ENCODE results near the gene PCDH1.
"Not testable (repeated sequence)": the region's sequence is repeated elsewhere in the genome, so short reads cannot be mapped to it uniquely, and the experiment has no call there.

The PCDH1 gene

DNA sequence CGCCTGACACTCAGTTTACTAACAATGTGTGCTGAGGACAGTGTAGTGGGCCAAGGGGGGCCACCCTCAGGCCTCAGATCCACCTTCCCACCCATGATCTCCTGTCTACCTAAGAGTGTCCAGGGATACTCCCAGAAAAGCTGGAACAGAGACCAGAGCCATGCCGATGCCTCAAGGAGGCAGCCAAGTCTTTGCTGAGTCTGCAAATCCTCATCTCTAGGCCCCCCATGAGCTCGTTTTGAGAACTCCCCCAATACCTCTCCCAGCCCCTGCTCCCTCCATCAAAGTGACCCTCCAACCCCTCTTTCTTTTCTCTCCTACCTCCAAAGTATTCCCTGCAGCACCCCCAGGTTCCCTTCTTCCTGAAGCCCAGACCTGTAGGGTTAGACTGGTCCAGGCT lies 53.5 kb downstream of the PCDH1 start:
- ATAC-seq (replicated peaks; ENCODE audit: extremely low read depth, poor library complexity, severe bottlenecking) (no peak), DNase-seq (ENCODE audit: low spot score in 2 of 2) (no peak)
- Mint-ChIP-seq H3K4me3 (no peak overlapping the region), H3K9me3 (no peaks in the 10 kb centered on the region), H3K27ac (ENCODE audit: low read depth) (no peak overlapping the region), H3K4me1 (no peaks in the 10 kb centered on the region), H3K27me3 (peaks cover 28% of the 10 kb centered on the region), H3K36me3 (ENCODE audit: insufficient read depth) (no peaks in the 10 kb centered on the region)

DNA sequence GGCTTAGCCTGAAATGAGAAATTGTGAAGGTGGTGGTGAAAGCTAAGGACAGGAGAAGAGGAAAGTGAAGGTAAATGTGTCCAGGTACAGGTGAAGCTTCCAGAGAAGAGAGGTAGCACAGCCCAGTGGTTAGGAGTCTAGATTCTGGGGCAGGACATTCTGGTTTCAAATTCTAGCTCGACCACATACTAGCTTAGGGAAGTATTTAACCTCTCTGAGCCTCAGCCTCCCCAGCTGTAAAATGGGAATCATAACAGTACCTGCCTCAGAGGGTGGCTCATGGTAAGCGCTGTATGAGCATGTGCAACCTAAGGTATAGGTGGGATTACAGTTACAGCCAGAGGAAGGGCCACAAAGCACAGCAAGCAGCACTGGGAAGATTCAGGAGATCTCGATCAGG lies 55.2 kb downstream of the PCDH1 start:
- no peak overlapping the region for H3K4me3 Mint-ChIP-seq
- peaks cover 27% of the 10 kb centered on the region for H3K27me3 Mint-ChIP-seq
- no peak for ATAC-seq (replicated peaks; ENCODE audit: extremely low read depth, poor library complexity, severe bottlenecking)
- no peak overlapping the region for H3K27ac Mint-ChIP-seq (ENCODE audit: low read depth)
- H3K9me3 Mint-ChIP-seq, result no peaks in the 10 kb centered on the region
- no peak for DNase-seq (ENCODE audit: low spot score in 2 of 2)
- H3K36me3 Mint-ChIP-seq (ENCODE audit: insufficient read depth), result no peaks in the 10 kb centered on the region
- no peaks in the 10 kb centered on the region for H3K4me1 Mint-ChIP-seq

DNA sequence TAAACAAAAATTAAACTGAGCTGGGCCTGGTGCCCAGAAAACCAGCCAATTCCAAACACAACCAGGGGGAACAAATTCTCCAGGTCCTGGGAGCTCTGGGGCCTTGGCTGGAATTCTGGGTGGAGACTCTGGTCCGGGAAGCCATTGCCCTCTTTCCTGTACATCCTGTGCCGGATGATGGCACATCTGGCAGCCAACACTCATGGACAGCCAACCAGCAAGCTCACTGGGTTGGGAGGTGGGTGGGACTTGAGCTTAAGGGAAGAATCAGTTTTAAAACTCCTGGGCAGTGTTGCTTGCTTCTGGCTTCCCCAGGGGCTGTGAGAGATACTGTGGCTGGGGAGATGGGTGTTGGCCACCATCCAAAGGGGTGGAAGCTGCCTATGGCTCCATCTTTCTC lies 56.1 kb downstream of the PCDH1 start:
- Mint-ChIP-seq H3K9me3 (no peaks in the 10 kb centered on the region), H3K36me3 (ENCODE audit: insufficient read depth) (no peaks in the 10 kb centered on the region), H3K27ac (ENCODE audit: low read depth) (no peak overlapping the region), H3K27me3 (peaks cover 32% of the 10 kb centered on the region), H3K4me3 (no peak overlapping the region), H3K4me1 (no peaks in the 10 kb centered on the region)
- DNase-seq (ENCODE audit: low spot score in 2 of 2), result no peak
- ATAC-seq (replicated peaks; ENCODE audit: extremely low read depth, poor library complexity, severe bottlenecking), result no peak

DNA sequence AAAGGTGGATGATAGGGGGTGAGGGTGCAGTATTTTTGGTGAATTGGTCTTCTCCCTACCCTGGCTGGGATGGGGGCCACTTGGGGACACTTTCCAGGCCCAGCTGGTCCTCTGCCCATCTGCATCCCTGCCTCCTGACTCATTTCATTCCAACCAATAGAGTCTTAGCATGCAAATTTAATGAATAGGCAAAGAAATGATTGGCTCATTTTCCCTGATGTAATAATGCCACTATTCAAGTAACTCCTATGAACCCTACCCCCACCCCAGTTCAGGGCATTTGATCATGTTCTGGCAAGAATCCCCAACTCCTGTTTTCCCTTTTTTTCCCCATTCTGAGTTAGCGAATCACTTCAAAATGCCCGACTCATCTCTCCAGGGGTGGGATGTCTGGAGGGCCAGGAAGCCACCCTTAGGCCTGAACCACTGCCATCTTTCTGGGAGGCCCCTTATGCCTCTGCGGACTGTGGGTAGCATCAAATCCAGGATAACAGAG lies 56.7 kb downstream of the PCDH1 start:
- ATAC-seq (replicated peaks; ENCODE audit: extremely low read depth, poor library complexity, severe bottlenecking) (no peak), DNase-seq (ENCODE audit: low spot score in 2 of 2) (no peak)
- Mint-ChIP-seq H3K27me3 (peaks cover 39% of the 10 kb centered on the region), H3K4me1 (no peaks in the 10 kb centered on the region), H3K27ac (ENCODE audit: low read depth) (no peak overlapping the region), H3K4me3 (no peak overlapping the region), H3K36me3 (ENCODE audit: insufficient read depth) (no peaks in the 10 kb centered on the region), H3K9me3 (no peaks in the 10 kb centered on the region)

DNA sequence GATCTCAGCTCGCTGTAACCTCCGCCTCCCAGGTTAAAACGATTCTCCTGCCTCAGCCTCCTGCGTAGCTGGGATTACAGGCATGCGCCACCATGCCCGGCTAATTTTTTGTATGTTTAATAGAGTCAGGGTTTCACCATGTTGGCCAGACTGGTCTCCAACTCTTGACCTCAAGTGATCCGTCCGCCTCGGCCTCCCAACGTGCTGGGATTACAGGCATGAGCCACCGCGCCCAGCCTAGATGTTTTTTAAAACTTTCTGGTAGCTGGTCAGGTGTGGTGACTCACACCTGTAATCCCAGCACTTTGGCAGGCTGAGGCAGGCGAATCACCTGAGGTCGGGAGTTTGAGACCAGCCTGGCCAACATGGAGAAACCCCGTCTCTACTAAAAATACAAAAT lies 57.5 kb downstream of the PCDH1 start:
- not testable (repeated sequence) for H3K27ac Mint-ChIP-seq (ENCODE audit: low read depth)

GRCh38 chr5:141817631-141818030 lies 60.6 kb downstream of the PCDH1 start:
- no peak for ATAC-seq (replicated peaks; ENCODE audit: extremely low read depth, poor library complexity, severe bottlenecking)
- DNase-seq (ENCODE audit: low spot score in 2 of 2), result no peak
- H3K36me3 Mint-ChIP-seq (ENCODE audit: insufficient read depth), result no peaks in the 10 kb centered on the region
- H3K9me3 Mint-ChIP-seq, result no peaks in the 10 kb centered on the region
- H3K27ac Mint-ChIP-seq (ENCODE audit: low read depth), result no peak overlapping the region
- H3K4me3 Mint-ChIP-seq, result no peak overlapping the region
- H3K27me3 Mint-ChIP-seq, result peaks cover 64% of the 10 kb centered on the region
- no peaks in the 10 kb centered on the region for H3K4me1 Mint-ChIP-seq

More for the DNA sequence above, 57.5 kb downstream of the PCDH1 start:
- not testable (repeated sequence) for H3K9me3 Mint-ChIP-seq; H3K4me3 Mint-ChIP-seq; DNase-seq (ENCODE audit: low spot score in 2 of 2); H3K36me3 Mint-ChIP-seq (ENCODE audit: insufficient read depth); ATAC-seq (replicated peaks; ENCODE audit: extremely low read depth, poor library complexity, severe bottlenecking); H3K4me1 Mint-ChIP-seq
- H3K27me3 Mint-ChIP-seq, result peaks cover 46% of the 10 kb centered on the region

DNA sequence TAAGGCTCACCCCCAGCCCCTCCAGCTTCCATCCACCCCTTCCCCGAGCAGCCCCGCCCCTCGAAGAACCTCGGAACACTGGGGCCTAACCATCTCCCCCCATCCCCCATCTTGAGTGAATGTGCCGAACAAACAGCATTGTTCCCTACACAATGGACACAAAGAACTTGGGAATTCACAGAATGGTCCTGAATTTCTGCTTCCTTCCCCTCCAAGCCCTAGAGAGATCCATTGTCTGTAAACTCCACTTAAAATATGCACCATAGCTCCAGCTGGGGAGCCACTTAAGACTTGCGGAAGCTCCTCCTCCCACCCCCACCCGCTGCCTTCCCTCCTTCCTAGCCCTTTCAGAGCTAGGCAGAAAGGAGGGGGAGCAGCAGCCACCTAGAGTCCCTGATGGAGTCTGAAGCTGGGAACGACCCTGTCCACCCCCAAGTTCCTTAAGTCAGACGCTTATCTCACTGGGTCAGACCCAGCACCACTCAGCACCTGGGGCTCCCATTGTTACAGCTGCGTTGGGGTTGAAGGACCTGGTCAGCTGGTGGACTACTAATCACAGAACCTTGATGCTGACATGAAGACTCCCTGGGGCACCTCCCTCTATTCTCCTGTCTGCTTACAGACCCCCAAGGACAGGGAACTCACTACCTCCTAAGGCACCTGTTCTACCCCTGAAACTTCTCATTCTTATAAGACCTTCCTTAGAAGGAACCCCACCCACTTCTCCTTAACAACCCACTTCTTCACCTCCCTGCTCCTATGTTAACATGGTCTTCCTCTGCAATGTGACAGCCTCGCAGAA lies 61.4 kb downstream of the PCDH1 start:
- no peaks in the 10 kb centered on the region for H3K9me3 Mint-ChIP-seq
- no peaks in the 10 kb centered on the region for H3K36me3 Mint-ChIP-seq (ENCODE audit: insufficient read depth)
- H3K27me3 Mint-ChIP-seq, result peaks cover 72% of the 10 kb centered on the region
- H3K4me3 Mint-ChIP-seq, result no peak overlapping the region
- no peak for ATAC-seq (replicated peaks; ENCODE audit: extremely low read depth, poor library complexity, severe bottlenecking)
- H3K4me1 Mint-ChIP-seq, result peaks cover 5% of the 10 kb centered on the region
- no peak overlapping the region for H3K27ac Mint-ChIP-seq (ENCODE audit: low read depth)
- DNase-seq (ENCODE audit: low spot score in 2 of 2), result no peak

DNA sequence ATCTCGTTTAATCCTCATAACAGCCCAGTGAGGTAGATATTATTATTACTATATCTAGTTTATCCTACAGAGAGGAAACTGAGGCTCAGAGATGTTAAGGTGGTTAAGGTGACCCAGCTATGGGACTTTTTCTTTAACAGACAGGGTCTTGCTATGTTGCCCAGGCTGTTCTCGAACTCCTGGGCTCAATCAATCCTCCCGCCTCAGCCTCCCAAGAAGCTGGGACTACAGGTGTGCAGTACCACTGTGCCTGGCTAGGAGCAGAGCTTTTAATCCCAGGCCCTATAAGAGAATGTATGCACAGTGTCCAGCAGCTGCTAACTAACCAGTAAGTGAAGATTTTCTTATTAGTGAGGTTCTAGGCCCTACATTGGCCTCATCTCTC lies 62.4 kb downstream of the PCDH1 start:
- H3K4me1 Mint-ChIP-seq, result peaks cover 9% of the 10 kb centered on the region
- no peak overlapping the region for H3K27ac Mint-ChIP-seq (ENCODE audit: low read depth)
- no peaks in the 10 kb centered on the region for H3K36me3 Mint-ChIP-seq (ENCODE audit: insufficient read depth)
- H3K4me3 Mint-ChIP-seq, result no peak overlapping the region
- no peaks in the 10 kb centered on the region for H3K9me3 Mint-ChIP-seq
- ATAC-seq (replicated peaks; ENCODE audit: extremely low read depth, poor library complexity, severe bottlenecking), result no peak
- no peak for DNase-seq (ENCODE audit: low spot score in 2 of 2)
- H3K27me3 Mint-ChIP-seq, result peaks cover 82% of the 10 kb centered on the region

- no peak for DNase-seq (ENCODE audit: low spot score in 2 of 2)
- no peaks in the 10 kb centered on the region for H3K9me3 Mint-ChIP-seq
- no peaks in the 10 kb centered on the region for H3K36me3 Mint-ChIP-seq (ENCODE audit: insufficient read depth)
- H3K27me3 Mint-ChIP-seq, result peaks cover 83% of the 10 kb centered on the region
- H3K4me1 Mint-ChIP-seq, result peaks cover 9% of the 10 kb centered on the region
- no peak overlapping the region for H3K4me3 Mint-ChIP-seq
- H3K27ac Mint-ChIP-seq (ENCODE audit: low read depth), result no peak overlapping the region
- no peak for ATAC-seq (replicated peaks; ENCODE audit: extremely low read depth, poor library complexity, severe bottlenecking)
Observed at GRCh38 chr5:141815051-141815795, 63.0 kb downstream of the PCDH1 start.

GRCh38 chr5:141814064-141814964 lies 63.9 kb downstream of the PCDH1 start:
- no peaks in the 10 kb centered on the region for H3K9me3 Mint-ChIP-seq
- H3K27ac Mint-ChIP-seq (ENCODE audit: low read depth), result no peak overlapping the region
- H3K36me3 Mint-ChIP-seq (ENCODE audit: insufficient read depth), result no peaks in the 10 kb centered on the region
- peaks cover 9% of the 10 kb centered on the region for H3K4me1 Mint-ChIP-seq
- H3K4me3 Mint-ChIP-seq, result no peak overlapping the region
- DNase-seq (ENCODE audit: low spot score in 2 of 2) (peak; percentile 13 to 24), ATAC-seq (replicated peaks; ENCODE audit: extremely low read depth, poor library complexity, severe bottlenecking) (no peak)
- H3K27me3 Mint-ChIP-seq, result peaks cover 79% of the 10 kb centered on the region

DNA sequence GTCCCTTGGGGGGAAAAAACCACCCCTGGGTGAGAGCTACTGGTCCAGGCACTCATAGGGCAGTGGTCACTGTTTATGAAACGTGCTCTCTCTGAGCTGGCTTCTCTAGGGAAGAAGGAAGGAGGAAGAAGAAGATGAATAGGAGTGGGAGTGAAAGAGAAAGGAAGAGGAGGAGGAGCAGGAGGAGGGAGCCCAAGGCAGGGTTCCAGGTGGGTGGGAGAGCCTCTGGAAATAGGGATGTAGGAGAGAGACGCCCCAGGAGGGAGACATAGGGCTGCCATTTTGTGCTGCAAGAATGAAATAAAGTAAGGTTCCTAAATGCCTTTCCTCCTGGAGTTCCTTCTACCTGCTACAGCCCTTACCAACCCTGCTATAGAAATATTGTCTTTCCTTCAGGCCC lies 65.7 kb downstream of the PCDH1 start:
- no peak for DNase-seq (ENCODE audit: low spot score in 2 of 2)
- ATAC-seq (replicated peaks; ENCODE audit: extremely low read depth, poor library complexity, severe bottlenecking), result no peak
- Mint-ChIP-seq H3K4me1 (peaks cover 9% of the 10 kb centered on the region), H3K4me3 (no peak overlapping the region), H3K27ac (ENCODE audit: low read depth) (no peak overlapping the region), H3K36me3 (ENCODE audit: insufficient read depth) (no peaks in the 10 kb centered on the region), H3K27me3 (peaks cover 89% of the 10 kb centered on the region), H3K9me3 (no peaks in the 10 kb centered on the region)
